Stimulated activated CD8-positive, alpha-beta memory T cell treated with anti-CD3 and anti-CD28 coated beads, Interleukin-7, amount 100 ng/mL, for 1 hour (primary cell): ENCODE data around the gene AP1B1.
"Not testable (repeated sequence)": the region's sequence is repeated elsewhere in the genome, so short reads cannot be mapped to it uniquely, and the experiment has no call there.

ENCODE experiments used
- DNase-seq, 2 donors: peaks; one replicate each; pipeline ENCODE4 v3.0.0-alpha.2; 2020; ENCODE audit warnings: low read depth in 2 of 2

Gene AP1B1

DNA sequence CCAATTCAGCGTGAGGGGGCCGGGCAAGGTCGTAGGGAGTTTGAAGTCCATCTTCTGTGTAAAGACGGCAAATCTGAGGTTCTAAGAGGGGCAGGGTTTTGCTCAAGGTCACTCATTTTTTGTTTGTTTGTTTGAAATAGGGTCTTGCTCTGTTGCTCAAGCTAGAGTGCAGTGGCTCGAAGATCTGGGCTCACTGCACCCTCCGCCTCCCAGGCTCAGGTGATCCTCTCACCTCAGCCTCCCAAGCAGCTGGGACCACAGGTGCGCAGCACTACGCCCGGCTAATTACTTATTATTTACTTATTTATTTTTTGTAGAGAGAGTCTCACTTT is 355 bp upstream of the AP1B1 start:
- DNase-seq, result no peak

DNA sequence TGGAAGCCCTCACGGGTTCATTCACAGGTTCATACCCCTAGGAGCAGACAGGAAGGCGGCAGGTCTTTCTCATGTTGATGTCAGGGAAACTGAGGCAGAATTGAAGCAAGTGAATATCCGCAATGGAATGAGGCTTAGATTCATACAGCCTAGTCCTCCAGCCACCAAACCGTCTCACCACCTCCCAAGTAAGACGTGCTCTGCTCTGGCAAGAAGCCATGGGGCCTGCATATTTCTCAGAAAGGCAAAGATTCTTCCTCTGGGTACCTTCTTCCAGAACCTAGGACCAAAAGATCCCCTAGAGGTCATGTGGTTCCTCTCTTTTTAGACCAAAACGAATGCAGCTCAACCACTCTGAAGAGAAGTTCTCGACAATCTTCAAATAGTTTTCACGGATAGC is 1.7 kb downstream of the AP1B1 start:
- no peak for DNase-seq

DNA sequence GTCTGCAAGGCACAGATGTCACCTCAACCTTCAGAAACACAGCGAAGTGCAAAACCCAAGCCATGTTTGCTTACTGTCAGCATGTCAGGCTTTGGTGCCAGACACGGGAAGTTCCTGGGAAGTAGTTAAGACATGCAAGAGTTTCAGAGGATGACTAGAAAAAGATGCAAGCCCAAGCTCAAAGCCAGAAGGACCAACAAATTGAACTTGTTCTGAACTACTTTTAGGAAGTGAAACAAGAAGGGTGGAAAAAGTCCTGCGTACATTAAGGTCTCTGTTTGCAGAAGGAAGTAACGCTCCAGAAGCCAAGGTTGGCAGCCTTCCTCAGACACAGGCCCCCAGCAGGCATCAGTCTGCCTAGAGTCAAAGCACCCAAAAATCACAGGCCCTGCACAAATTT is 2.6 kb downstream of the AP1B1 start:
- no peak for DNase-seq

DNA sequence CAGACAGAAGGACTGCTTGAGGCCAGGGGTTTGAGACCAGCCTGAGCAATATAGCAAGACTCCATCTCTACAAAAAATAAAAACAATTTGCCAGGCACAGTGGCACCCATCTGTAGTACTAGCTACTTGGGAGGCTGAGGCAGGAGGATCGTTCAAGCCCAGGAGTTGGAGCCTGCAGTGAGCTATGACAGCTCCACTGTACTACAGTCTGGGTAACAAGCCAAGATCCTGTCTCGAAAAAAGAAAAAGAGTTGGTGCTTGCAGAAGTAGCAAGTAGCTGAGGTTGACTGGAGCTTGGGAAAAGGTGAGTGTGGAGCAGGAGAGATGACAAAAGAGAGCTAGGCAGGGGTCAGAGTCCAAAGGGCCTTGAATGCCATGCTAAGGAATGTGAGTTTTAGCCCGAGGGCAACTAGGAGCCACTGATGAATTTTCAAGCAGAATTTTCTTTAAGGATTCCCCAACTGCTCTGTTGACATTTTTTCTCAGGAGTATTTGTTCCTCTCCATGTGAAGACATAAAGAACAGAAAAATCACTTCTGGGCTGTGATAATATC is 3.1 kb downstream of the AP1B1 start:
- no peak for DNase-seq

DNA sequence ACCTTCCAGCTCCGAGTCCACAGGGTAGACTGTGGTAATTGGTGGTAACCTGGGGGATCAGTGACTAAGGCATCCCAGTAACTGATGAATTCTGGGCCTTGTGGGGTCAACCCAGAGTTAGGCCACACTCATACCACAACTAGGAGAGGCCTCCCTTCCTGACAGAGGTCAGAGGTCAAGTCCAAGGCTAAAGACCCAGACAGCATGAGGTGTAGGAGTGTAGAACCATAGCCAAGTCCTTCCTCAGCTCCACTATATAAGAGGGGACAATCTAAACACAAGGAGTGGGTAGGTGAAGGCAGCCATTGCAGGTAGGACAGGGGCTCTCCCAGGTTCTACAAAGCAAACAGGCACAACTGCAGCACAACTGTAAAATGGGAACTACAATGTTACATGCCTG is 4.6 kb downstream of the AP1B1 start:
- no peak for DNase-seq

DNA sequence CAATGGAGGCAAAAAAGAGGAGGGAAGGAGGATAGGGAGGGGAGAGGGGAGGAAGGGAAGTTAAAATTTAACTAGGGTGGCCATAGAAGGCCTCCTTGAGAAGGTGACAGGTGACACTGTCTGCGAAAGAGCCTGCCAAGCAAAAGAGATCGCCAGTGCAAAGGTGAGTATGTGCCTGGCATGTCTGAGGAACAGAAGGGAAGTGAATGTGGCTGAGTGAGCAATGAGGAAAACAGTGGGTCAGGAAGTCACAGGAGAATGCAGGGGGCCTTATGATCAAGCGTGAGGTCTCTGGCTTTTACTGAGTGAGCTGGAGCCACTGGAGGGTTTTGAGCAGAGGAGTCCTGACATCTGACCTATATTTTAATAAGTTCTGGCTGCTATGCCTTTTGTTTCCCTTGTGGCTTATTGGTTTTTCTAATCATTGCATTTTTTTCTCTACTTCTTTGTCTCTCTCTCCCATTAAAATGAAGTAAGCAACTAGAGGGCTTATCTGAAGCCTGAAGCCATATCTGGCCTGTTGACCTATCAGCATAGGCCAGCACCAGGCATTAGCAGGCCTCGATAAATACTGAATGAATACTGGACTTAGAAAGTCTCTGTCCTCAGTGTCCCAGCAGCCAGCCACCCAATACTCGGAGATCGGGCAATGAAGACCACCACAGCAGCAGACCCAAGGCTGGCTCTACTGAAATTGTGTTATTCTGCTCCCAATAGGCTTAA is 5.6 kb downstream of the AP1B1 start:
- no peak for DNase-seq

DNA sequence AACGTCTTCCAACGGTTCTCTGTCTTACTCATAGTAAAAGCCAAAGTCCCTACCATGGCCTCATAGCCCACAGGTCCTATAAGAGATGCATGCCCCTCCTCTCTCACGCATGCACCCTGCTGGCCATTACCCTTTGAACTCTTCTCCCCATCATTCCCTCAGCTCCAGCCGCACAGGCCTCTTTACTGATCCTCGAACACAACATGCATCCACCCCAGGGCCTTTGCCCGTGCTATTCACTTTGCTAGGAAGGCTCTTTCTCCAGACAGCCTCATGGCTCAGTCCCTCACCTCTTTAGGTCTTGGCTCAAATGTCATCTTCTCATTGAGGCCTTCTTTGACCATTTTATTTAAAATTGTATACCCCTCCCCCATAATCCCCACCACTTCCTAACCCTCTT is 7.5 kb downstream of the AP1B1 start:
- DNase-seq, result no peak

DNA sequence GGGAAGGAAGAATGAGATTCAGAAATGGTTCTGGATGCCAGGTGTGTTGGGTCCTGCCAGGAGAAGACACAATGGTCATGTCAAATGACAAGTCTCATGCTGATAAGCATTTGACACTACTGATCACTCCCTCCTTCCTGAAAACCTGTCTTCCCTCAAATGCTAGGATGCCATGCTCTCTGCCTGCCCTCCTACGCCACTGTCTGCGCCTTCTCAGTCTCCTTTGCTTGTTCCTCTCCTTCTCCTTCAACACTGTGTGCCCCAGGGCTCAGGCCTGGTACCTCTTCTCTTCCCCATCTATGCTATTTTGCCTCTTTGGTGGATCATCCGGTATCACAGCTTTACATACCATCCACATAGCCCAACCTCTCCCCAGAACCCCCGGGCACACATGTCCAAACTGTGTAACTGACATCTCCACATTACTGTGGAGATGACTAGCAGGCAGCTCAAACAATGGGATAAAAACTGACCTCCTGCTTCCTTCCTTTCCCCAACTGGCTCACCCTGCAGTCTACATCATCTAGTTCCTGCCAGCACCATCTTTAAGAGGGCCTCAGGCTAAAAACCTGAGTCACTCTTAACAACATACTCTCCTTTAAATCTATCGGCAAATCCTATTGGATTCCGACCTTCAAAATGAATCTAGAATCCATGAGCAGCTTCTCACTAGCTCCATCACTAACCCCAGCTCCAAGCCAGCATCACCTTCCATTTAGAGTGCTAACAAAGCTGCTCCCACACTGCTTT is 8.2 kb downstream of the AP1B1 start:
- no peak for DNase-seq

DNA sequence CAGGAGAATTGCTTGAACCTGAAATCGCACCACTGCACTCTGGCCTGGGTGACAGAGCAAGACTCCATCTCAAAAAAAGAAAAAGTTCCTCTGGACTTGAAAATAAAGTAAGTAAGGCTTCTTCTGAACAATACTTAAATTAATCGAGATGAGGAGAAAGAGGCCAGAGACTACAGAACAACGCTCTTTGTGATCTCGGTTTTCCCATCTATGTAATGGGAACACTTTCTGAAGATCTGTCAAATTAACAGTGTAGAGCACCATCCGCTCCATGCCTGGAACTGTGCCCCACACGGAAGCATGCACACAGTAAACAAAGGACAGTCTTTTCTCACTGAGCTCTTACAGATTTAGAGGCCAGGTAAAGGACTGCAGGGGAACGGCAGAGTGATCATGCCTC is 9.1 kb downstream of the AP1B1 start:
- no peak for DNase-seq

DNA sequence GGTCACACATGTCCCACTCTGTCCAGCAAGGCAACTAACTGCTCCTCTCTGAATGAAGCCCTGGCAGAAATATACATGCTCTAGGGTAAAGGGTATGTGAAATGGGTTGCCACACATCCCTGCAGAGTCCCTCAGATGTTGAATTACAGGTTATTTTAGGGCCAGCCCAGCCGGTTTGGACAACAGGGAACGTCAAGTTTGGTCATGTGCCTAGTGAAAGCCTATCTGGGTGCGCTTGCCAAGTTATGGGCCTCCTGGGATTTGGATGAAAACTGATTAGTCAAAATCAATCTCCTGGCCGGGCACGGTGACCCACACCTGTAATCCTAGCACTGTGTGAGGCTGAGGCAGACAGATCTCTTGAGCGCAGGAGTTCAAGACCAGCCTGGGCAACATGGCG is 10.4 kb downstream of the AP1B1 start:
- no peak for DNase-seq

DNA sequence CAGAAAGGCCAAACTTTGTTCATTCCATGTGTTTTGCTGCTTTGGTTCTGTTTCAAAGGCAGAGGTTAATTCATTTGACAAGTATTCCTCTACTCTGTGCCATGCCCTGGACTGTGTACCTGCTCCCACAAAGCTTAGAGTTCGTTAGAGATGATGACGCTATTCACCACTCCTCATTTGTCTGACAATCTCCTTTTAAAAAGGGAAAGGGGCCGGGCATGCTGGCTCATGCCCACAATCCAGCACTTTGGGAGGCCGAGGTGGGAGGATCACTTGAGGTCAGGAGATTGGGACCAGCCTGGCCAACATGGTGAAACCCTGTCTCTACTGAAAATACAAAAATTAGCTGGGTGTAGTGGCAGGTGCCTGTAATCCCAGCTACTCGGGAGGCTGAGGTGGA is 11.7 kb downstream of the AP1B1 start:
- DNase-seq, result not testable (repeated sequence)

DNA sequence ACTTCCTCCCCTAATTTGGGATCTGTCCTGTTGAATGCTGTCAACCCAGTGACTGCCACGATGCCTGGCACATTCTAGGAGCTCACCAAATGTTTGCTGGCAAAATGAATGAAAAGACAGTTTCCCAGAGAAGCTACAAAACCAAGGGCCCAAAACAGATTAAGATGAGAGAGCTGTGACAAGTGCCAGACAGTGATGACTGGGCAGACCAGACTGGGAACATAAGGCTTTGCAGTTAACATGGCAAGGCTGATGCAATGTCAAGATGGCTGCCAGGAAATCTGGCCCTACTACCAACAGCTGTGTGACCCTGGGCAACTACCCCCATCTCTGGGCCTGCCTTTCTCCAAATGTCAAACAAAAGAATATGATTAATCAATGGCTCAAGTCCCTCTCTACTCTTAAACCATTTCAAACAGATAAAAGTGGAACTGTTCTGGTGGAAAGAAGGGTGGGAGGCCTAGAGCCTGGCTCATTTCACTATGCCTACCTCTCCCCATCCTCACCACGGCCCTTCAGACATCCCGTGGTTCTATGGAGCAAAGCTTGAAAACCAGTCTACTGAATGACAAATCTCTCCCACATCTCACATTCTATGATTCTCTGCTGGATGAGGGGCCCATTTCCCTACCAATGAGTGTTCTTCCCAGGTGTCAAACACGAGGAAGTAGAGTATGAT is 12.8 kb downstream of the AP1B1 start:
- DNase-seq, result no peak

DNA sequence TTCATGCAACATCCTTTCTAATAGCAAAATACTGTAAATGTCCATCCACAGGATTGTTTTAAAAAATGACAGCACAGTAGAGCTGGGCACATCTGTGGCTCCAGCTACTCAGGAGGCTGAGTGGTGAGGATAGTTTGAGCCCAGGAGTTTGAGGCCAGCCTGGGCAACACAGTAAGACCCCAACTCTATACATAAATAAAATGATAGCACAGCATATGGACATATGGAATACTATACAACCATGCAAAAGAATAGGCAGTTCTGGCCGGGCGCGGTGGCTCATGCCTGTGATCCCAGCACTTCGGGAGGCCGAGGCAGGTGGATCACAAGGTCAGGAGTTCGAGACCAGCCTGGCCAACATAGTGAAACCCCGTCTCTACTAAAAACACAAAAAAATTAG is 13.6 kb downstream of the AP1B1 start:
- DNase-seq, result not testable (repeated sequence)

DNA sequence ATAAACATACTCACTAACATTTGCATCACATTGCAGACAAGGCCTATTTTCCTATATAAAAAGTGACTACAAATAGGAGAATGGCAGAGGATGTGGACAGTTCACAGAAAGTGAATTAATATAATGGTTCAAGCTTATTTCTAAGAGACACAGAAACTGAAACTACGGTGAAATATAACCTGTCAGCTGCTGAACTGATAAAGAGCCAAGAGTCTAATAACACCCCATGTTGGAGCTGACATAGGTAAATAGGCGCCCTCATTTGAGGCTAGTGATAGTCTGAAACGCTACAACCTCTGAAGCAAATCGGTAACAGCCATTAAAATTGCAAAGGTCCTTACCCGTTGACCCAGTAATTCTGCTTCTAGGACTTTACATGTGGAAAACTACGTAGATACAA is 14.0 kb downstream of the AP1B1 start:
- no peak for DNase-seq

DNA sequence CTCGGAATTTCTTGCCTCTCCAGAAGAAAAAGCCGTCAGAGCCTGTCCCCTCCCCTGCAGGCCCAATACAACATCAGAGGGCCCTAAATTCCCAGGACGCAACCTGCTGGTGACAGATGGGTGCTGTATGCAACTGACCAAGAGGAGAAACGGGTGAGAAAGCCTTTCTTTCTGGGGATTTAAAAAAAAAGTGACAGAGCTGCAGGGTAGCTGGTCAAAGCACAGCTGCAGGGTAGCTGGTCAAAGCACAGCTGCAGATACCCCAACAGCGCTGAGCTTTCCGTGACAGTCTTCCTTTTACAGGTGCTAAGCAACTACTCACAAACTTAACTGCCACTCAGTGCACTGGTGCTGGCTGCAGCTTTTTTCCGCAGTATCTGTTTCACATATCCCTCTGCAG is 17.8 kb downstream of the AP1B1 start:
- no peak for DNase-seq

DNA sequence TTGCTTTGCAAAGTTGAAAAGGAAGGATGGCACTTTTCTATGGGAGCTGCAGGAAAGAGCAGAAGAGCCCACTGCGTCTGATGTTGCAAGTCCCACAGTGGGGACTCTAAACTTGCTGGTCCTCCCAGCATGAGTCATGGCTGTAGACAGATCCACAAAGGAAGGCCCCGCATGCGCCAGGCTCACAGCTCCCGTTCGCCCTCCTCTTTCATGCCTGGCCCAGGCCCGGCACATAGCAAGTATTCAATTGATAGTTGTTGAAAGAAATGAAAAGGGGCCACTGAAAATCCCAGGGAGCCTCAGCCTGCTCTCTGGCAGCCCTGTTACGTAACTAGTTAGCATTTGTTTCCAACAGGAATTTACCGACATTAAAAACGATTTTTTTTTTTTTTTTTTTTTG is 18.9 kb downstream of the AP1B1 start:
- no peak for DNase-seq

DNA sequence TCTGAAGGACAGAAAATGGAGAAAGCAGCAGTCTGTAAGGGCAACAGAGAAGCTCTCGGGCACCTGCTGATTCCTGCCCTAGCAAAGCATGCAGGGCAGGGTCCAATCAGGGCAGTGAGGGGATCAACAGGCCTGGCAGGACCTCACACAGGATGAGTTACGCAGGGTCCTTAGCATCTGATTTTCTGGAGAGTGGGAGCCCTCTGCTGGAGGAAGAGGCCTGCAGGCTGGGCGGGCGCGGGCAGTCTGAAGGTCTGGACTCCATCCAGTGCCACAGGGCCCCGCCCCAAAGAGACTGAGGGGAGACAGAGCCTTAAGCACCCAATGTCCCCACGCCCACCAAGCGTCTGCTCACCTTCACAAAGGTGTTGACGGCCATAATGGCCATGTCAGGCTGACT is 28.9 kb downstream of the AP1B1 start:
- DNase-seq, result no peak

DNA sequence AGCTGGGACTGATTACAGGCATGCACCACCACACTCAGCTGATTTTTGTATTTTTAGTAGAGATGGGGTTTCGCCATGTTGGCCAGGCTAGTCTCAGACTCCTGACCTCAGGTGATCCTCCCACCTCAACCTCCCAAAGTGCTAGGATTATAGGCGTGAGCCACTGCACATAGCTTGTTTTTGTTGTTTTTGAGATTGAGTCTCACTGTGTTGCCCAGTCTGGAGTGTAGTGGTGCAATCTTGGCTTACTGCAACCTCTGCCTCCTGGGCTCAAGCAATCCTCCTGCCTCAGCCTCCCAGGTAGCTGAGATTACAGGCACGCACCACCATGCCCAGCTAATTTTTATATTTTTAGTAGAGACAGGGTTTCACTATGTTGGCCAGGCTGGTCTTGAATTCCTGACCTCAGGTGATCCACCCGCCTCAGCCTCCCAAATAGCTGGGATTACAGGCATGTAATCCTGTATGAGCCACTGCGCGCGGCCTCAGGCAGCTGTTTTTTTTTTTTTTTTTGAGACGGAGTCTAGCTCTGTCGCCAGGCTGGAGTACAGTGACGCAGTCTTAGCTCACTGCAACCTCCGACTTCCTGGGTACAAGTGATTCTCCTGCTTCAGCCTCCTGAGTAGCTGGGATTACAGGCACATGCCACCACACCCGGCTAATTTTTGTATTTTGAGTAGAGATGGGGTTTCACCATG is 31.0 kb downstream of the AP1B1 start:
- DNase-seq, result not testable (repeated sequence)

DNA sequence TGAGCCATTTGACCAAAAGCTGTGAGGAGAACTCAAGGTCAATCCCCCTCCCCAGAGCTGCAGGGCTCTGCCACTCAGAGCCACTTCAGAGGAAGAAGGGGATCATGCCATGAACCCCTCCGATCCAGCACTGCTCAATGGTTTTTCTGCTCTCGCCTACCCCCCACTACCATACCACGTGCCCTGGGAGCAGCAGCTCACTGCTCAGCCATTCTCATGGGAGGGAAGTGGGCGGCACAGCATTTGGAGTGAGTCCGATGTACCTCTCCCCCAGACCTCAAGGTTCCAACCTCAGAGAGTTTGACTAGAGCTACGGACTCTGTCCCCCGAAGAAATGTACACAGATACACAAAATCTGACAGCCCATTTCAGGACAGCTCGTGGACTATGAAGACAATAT is 34.5 kb downstream of the AP1B1 start:
- DNase-seq, result no peak

DNA sequence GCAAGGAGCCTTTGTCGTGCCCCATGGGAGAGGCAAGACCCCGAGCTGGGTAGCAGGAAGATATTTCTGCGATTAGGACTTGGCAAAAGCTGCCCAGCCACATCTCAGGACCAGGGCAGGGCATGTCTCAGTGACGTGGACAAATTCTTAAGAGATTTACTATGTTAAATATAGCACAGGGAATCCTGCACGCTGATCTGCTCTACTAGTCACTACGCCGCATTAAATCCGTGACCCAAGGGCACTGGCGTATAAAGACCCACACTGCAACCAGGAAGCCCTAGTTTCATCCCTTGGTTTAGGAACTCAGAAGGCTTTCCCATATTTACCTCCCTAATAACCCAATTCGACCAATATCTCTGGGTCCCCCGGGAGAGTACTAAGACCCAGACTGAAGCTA is 35.1 kb downstream of the AP1B1 start:
- DNase-seq, result no peak

DNA sequence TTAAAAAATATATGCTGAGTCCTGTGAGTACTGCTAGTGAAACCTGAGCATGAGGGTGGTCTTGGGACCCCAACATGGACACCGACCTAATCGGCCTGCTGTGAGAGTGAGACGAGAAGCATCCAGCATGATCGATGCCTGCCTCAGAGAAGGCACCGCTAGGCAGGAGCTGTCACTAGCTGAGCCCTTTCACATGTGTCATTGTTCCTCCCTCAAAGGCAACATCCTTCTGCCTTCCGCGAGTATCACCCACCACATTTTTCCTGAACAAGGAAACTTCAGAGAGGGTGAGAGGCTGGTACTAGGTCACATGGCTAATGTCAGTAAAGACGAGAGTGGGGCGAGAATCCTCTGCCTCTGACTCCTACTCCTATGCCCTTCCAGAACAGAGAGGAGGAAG is 35.6 kb downstream of the AP1B1 start:
- no peak for DNase-seq

DNA sequence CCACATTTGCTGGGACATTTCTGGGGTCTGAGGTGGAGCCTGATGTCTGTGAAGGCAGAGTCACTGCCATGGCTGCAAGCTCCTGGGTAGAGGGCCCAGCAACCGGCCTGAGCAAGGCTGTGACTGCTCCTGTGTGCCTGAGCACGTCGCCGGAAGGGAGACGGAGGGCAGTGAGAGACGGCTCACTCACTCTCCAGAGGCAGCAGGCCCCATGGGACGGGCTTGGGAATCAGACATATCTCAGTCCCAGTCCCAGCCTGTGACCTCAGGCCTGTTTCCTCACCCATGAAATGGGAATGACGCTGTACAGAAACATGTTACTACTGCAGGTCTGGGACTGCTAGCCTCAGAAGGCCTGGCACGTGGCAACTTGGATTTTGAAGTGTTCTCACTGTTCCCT is 36.5 kb downstream of the AP1B1 start:
- DNase-seq, result no peak
